HG03521 (cell line): Measurements from ENCODE around the gene MTCL3.

Experiments used
- ATAC-seq: cut with Tn5 transposase; IDR thresholded peaks from one replicate; pipeline ENCODE4 v1.9.1; 2021; ENCODE audit warnings: mild to moderate bottlenecking, moderate library complexity; ENCODE audit not compliant: unreplicated experiment

The MTCL3 gene

DNA sequence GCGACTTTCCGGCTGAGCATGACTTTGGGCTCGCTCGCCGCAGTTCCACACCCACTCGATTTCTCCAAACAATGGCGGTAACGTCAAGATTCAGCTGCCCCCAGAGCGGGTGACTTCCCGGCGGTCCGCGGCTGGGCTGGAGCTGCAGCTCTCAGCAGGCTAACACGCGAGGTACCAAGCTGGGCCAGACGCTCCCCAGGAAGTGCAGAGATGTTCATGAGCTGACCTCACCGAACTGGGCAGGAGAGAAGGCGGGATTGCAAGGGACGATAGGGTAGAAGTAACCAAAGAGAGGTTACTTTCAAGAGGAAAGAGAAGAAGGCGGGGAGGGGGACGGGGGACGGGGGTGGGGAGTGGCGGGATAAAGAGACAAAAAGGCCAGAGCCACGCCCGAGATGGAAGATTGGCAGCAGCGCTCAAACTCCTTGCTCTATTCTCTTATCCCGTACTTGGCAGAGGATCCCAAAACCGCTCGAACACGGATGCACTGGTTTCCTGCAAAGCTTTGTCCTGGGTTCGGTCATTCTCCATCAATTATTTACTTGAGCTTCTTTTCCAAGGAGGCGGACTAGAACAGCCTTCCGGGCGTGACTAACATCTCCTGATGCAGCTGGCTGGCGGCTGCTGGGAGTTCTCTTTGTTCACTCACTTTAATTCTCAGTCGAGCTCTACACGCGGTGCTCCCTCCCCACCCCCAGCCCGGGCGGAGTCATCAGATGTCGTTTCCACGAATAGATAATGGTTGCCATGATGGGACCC is at the start of gene MTCL3:
Gene MTCL3 (minus strand): TSS at position 626 of the 759 bp plus-strand sequence.
- no peak for ATAC-seq

- ATAC-seq: no peak
Observed at GRCh38 chr6:127567476-127567875, 48.3 kb upstream of the MTCL3 start.

DNA sequence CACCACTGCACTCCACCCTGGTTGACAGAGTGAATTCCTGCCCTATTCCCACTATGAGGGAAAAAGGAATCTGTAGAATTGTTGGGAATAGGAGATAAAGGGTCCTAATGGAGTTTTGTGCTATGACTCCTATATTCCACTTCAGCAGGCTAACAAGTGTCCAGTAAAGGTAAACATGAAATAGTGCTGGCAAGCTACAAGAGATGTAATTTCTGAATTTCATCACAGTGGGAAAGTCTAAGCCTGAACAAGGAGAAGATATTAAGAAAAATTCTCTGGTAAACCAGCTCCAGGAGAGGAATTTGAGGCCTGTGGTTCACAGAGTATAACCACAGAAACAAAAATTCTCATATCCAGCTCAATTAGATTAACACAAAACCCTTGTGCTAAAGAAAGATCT is 47.5 kb upstream of the MTCL3 start:
- no peak for ATAC-seq

GRCh38 chr6:127566119-127566518 is 47.0 kb upstream of the MTCL3 start:
- ATAC-seq: no peak

DNA sequence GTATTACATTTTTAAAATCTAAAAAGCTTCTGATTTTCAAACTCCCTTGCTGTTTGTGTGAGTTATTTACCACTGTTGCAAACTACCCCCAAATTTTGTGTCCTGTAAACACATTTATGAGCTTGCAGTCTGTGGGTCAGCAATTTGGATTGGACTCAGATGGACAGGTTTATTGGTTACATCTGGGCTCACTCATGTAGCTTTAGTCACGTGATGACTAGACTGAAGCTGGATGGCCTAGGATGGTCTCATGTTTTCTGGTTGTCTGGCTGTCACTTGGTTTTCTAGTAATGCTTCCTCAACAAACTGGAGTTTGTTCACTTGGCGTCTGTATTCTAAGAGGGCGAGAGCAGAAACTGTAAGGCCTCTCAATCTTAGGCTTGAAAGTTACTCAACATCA is 45.6 kb upstream of the MTCL3 start:
- ATAC-seq: no peak

DNA sequence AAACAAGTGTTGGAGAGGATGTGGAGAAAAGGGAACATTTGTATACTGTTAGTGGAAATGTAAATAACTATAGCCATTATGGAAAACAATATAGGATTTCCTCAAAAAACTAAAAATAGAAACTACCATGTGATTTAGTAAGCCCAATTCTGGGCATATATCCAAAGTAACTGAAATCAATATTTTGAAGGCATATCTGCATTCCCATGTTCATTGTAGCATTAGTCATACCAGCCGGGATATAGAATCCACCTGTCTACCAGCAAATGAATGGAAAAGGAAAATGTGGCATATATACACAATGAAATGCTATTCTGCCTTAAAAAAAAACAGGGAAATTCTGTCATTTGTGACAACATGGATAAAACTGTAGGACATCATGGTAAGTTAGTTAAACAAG is 42.5 kb upstream of the MTCL3 start:
- no peak for ATAC-seq

DNA sequence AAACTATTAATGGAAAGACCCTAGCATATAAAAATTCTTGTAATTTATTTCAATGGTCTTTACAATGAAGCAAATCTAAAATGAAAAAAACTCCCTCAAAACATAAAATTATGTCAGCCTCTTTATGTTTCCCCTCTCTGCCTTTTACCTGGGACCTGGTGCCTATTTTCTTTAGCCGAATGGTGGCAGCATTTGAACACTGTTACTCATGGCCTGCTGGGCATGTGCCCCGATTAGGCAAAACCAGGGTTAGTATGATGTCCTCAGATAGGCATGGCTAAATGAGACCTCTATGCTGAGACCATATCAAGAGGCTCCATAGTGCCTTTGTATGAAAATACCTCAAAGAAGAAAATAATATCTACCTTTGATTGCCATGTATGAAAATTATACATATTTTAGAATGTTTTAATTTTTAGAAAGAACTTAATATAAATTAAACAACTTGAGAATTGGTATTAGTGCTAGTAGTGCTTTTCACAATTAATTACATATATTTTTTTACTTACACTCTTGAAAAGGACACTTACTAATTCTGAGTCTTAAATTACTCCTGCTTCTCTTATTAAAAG is 35.4 kb upstream of the MTCL3 start:
- no peak for ATAC-seq

DNA sequence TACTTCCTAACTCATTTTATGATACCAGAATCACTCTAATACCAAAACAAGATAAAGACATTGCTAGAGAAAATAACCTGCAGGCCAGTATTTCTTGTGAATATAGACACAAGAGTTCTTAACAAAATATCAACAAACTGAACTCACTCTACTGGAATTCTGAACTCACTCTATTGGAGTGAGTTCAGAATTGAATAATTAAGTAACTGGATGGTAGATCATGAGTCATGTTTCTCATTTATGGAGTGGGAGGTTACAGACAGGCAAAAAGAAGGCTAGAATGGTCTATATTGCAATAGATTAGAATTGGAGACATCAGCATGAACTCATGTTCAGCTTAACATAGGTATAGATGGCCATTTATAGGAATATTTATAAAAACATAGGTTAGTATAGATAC is 31.3 kb upstream of the MTCL3 start:
- ATAC-seq: no peak

- ATAC-seq: no peak
Observed at GRCh38 chr6:127547904-127548649, 28.9 kb upstream of the MTCL3 start.

DNA sequence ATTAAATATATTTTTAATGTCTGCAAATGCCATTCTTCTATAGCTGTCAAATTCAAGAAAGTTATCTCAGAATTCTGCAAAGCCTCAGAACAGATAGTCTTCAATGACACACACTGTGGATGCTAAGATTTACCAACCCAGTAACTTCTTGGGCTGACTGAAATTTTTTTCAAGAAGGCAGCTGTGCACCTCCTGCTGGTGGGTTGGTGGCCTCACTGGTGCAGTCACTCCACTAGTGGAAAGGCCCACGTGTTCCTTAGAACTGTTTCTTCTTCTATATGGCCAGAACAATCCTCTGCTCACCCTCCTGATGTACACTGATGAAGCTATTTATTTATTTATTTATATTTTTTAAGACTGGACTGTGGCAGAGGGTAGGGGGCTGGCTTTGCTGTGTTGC is 28.1 kb upstream of the MTCL3 start:
- no peak for ATAC-seq

DNA sequence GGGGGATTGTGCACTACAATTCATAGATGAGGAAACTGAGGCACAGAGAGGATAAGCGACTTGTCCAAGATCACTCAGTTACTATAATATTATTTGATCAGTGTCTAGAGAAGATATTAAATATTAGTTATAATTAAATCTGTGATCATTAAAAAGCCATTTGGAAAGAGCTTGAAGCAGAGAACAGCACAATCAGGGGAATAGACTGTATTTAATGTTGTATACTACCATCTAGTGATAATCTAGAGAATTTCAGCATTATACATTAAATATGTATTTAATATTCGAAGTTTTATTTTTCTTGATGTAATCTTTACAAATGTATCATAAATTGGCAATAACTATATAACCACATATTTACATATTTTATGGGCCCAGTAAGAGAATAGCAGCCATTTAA is 20.1 kb upstream of the MTCL3 start:
- no peak for ATAC-seq

- no peak for ATAC-seq
Observed at GRCh38 chr6:127538750-127539264, 19.7 kb upstream of the MTCL3 start.

DNA sequence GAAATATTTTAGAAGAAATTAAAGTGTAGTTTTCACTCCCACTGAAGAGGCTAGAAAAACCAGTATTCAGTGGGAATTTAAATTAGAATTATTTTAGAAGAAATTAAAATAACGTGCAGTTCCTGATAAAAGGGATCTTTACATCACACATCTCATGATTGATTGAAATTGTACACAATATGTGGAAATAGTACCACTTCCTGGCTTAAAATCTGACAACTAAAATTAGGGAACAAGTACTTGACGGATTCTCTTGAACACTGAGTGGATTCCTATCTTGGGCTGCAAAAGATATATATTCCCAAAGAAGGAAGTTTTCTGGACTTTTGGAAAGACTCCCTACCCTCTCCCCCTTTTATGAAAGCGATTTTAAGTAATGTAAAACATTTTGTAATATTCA is 14.6 kb upstream of the MTCL3 start:
- no peak for ATAC-seq

DNA sequence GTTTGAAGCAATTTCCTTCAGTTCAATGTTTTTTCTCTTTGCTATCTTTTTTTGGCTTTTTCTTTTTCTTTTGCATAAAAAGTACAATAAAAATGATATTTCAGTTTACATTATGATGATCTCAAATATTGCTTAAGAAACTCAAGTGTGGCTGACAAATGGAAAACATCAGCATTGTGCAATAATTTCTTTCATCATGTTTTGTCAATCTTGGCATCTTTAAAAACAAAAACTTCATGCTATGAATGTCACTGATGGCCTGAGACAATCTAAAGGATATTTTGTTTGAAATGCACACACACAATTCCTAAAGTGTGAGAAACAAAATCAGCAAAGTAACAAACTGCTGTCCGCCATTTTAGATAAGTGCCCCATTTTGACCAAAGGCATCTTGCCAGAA is 13.9 kb upstream of the MTCL3 start:
- no peak for ATAC-seq

DNA sequence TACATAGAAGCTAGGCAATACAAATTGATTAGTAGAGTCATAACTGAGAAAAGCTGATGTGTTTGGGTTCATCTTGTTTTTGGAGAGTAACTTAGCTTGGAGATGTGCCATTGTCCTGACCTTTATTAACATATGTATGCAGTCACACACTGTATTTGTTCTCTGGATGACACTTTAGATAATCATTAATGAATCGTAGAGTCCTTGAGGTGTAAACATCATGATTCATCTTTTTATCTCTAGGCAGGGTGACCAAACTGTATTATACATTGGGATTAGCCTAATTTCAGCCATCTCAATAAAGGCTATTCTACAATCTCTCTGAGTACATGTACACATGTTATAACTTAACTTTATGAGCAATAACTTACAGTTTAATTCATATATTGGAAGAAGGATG is 3.6 kb upstream of the MTCL3 start:
- ATAC-seq: no peak

GRCh38 chr6:127520066-127520465 is 931 bp upstream of the MTCL3 start:
- no peak for ATAC-seq

DNA sequence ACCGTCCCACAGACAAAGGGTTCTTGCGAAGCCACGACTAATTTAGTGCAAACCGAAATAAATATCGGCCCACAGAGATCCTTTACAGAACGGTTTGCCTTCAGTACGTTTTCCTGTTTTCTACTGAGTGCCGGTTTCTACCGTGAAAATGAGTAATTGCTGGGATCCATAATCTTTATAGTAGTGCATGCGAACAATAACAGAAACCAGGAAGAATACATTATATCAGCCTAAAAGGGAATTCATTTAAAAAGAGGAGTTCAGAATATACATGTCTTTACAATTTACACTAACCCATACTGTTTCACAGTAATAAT is 292 bp upstream of the MTCL3 start:
- no peak for ATAC-seq

GRCh38 chr6:127518191-127518709 is 885 bp downstream of the MTCL3 start:
- ATAC-seq: no peak

- no peak for ATAC-seq
Observed at GRCh38 chr6:127517693-127518092, 1.4 kb downstream of the MTCL3 start.

DNA sequence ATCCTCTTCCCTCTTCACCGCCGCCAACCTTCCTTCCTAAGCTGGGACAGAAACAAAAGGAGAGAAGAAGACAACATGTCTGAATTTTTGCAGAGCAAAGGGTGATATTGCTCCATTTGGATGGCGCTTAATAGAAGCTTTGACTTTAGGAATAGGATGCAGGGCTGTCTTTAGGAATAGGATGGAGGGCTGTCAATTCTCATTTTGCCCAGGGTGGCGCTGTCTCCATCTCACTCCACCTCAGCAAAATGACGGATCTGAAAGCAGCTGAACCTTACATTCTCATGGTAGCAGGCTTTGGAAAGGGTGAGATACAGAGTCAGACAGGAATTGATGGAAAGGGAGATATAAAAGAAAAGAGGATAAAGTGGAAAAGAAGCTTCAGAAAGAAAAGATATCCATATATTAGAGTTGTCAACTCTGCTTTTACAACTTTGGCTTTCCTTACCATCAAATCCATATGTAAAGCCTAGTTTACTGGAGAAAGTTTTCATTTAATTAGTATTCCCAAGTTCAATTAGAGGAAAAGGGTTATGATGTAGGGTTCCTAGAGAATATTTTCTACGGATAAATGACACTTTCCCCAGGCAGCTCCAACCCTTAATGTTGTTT is 2.4 kb downstream of the MTCL3 start:
- ATAC-seq: peak; percentile 60
